GM19467 (cell line): ENCODE measurements around the gene ACP4.
"Not testable (repeated sequence)": the region's sequence is repeated elsewhere in the genome, so short reads cannot be mapped to it uniquely, and the experiment has no call there.

Experiments used
- ATAC-seq: cut with Tn5 transposase; IDR thresholded peaks from one replicate; pipeline ENCODE4 v1.9.1; 2021; ENCODE audit warnings: mild to moderate bottlenecking, moderate library complexity; ENCODE audit not compliant: unreplicated experiment

The ACP4 gene

DNA sequence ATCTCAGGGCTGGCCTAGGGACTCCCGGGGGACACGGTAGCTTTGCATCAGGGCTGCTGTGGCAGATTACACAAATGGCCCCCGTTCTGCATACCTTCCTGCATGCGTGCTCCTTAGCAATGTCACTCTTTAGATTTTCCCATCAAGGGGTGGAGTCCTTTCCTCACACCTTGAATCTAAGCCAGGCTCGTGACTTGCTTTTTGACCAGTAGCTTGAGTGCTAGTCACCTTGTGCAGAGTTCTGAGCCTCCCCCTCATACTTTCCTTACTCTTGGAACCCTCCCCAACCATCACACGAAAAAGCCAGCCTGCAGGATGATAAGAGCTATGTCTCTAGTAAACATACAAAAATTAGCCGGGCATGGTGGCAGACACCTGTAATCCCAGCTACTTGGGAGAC, 16.8 kb upstream of the ACP4 start:
- not testable (repeated sequence) for ATAC-seq

DNA sequence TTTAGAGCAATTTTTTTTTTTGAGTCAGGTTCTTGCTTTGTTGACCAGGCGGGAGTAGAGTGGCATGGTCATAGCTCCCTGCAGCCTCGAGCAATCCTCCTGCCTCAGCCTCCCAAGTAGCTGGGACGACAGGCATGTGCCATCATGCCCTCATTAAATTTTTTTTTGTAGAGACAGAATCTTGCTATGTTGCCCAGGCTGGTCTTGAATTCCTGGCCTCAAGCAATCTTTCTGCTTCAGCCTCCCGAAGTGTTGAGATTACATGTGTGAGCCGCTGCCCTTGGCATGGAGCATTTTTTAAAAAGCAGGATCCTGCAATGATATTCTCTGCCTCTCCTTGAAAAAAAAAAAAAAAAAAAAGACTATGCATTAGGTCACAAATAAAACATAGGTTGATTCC, 14.1 kb upstream of the ACP4 start:
- ATAC-seq = no peak

GRCh38 chr19:50777261-50777660, 13.0 kb upstream of the ACP4 start:
- no peak for ATAC-seq

- ATAC-seq = no peak
Observed at GRCh38 chr19:50777830-50778303, 12.3 kb upstream of the ACP4 start.

- no peak for ATAC-seq
Observed at GRCh38 chr19:50778906-50779430, 11.2 kb upstream of the ACP4 start.

GRCh38 chr19:50779504-50780457, 10.4 kb upstream of the ACP4 start:
- no peak for ATAC-seq

DNA sequence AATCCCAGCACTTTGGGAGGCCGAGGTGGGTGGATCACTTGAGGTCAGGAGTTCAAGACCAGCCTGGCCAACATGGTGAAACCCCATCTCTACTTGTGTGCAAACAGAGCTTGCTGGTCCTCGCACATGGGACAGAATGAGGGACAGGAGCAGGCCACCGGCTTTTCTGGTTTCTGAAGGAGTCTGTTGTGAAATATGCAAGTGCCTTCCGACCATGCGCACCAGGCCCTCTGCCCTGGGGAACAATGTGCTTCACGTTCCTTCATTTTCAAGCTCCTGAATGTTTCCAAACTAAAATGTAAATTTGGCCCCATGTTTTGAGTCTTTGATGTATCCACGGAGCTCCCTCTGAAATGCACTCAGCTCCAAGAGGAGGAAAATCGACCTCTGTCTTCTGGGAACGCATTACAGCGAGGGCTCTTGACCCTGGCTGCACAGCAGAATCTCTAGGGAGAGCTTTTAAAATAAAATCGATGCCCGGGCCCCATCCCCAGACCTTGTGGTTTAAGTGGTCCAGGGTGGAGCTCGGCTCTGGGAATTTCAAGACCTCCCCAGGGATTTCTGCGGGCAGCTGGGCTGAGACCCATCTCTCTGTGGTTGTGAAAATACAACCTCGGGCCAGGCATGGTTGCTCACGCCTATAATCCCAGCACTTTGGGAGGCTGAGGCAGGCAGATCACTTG, 9.3 kb upstream of the ACP4 start:
- ATAC-seq = no peak

- ATAC-seq = not testable (repeated sequence)
Observed at GRCh38 chr19:50783848-50784152, 6.4 kb upstream of the ACP4 start.

GRCh38 chr19:50784710-50785109, 5.5 kb upstream of the ACP4 start:
- no peak for ATAC-seq

DNA sequence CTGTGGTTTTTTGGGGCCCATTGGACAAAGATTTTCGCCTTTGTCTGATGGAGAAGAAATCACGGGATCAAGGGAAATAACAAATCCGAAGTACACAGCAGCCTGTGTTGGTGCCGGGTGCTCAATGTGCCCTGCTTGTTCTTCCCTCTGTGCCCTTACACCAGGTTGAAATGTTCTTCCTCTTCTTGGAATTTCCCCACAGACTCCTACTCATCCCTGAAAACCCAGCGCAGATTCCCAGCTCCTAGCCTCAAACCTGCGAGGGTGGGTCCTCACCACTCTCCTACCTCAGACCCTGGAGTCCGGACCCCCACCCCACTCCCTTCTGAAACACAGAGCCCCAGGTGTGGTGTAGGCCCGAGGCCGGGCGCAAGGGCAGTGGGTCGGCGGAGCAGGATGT, 4.9 kb upstream of the ACP4 start:
- ATAC-seq = no peak

DNA sequence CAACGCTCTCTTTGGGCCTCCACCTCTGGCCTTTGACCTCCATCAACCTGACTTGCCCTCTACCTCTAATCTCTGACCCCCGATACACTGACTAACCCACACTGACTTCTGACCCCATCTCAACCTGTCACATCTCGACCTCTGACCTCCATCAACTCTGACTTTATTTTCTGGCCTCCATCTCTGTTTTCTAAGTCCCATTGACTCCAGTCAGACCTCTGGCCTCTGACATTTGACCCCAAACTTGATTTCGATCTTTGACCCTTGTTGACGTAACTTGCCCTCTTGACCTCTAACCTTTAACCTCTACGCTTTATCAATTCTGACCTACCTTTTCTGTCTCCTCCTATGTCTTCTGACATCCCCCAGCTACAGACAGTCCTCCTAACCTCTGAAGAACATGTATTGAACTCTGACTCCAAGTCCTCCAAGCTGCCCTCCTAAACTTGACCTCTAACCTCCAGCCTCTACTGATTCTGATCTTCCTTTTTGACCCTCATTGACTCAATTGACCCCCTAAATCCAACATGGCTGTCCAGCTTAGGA, 780 bp downstream of the ACP4 start:
- no peak for ATAC-seq

GRCh38 chr19:50791594-50792271, 1.5 kb downstream of the ACP4 start:
- no peak for ATAC-seq

DNA sequence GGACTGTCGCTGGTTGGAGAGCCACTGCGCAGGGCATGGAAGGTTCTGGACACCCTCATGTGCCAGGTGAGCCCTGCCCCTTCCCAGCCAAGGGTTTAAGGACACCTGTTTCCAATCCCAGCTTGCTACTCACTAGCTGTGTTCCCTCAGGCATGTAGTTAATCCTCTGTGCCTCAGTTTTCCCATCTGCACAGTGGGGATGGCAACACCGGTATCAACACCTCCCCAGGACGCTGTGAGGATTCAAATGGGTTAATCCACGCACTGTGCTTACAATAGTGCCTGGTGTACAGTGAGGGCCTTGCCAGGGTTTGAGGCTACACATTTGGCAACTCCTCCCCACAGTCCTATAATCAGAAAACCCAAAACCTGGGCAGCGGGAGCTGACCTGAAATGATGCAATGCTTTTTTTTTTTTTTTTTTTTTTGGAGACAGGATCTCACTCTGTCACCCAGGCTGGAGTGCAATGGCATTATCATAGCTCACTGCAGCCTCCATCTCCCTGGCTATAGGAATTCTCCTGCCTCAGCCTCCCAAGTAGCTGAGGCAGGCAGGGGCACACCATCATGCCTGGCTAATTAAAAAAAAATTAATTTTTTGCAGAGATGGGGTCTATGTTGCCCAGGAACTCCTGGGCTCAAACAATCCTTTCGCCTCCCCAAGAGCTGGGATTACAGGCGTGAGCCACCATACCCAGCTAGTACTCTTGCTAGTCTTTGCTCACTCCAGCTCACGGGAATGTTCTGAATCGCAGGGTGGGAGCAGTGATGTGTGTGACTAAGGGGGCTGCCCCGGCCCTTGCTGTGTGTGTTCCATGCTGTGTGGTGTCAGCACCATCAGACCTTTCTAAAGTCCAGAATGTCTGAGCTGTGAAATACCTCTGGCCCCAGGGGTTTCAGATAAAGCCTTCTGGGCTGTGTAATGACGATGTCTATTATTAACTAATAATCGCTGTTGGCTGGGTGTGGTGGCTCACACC, 2.3 kb downstream of the ACP4 start:
- ATAC-seq = no peak

GRCh38 chr19:50793558-50794065, 3.4 kb downstream of the ACP4 start:
- ATAC-seq = no peak

DNA sequence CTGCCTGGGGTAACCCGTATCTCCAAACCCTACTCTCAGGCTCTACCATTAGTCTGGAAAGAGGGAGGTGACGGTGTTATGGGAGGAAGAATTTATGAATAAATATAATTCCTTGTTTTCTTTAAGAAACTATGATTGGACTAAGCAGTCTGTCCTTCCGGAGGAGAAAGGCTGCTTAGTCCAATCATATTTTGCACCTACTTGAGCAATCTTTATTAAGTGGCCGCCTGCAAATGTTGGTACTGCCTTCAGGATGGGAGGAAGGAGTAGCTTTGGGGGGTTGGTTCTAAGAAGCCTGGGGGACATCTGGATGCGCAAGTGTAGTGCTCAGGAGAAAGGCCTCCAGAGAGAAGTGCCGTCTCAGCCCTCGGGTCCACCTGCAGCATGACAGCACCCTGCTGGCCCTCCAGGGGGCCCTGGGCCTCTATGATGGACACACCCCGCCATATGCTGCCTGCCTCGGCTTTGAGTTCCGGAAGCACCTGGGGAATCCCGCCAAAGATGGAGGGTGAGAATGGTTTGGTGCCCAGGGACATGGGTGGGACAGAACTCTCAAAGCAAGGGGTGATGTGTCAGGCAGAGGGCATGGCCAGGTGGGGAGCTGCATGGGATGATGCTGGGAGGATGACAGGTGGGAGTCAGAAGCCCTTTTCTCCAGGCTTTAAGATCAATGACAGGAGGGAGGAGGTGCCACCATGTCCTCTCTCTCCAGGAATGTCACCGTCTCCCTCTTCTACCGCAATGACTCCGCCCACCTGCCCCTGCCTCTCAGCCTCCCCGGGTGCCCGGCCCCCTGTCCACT, 4.1 kb downstream of the ACP4 start:
- ATAC-seq = no peak

- no peak for ATAC-seq
Observed at GRCh38 chr19:50794876-50795663, 4.9 kb downstream of the ACP4 start.

DNA sequence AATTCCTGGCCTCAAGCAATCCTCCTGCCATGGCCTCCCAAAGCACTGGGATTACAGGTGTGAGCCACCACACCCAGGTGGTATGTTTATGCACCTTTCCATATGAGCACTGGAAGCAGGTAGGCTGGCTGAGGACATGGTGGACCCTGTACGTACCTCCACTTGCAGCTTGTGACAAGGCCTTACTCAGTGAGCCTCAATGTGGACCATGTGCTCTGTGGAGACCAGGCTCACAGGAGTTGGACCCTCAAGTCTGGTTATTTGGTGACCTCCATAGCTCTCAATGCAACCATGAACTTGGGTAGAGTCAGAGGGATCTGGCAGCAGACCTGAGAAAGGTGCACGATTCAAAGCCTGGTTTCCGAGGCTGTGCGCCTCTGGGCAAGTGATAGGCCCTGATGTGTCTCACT, 5.5 kb downstream of the ACP4 start:
- no peak for ATAC-seq

GRCh38 chr19:50796128-50796633, 6.0 kb downstream of the ACP4 start:
- no peak for ATAC-seq
